ENCODE measurements around the gene CDK13. TPM values are rescaled to one million over a fixed set of nuclear protein-coding genes. Genes with fewer than 3 reads are reported as not detected.
"Not testable (repeated sequence)": the region's sequence is repeated elsewhere in the genome, so short reads cannot be mapped to it uniquely, and the experiment has no call there.

The CDK13 gene
- total RNA-seq, 1 experiment from 2014 or later, result 52.2 TPM

GRCh38 chr7:40141916-40142315, 191.9 kb downstream of the CDK13 start:
- H3K14ac ChIP-seq (ENCODE audit: insufficient read depth, low read length); H4K20me1 ChIP-seq (ENCODE audit: control insufficient read depth, insufficient read depth, insufficient read length); H3K79me1 ChIP-seq (ENCODE audit: insufficient read depth, low read depth, low read length, poor library complexity, severe bottlenecking); H3T11ph ChIP-seq (ENCODE audit: low read length); H3K4me2 ChIP-seq (ENCODE audit: insufficient read depth, insufficient read length, low read length); H3K27ac ChIP-seq (ENCODE audit: insufficient read length, low read depth, low read length); H3K4me3 Mint-ChIP-seq; H2BK5ac ChIP-seq (ENCODE audit: insufficient read length, low read length); H3K23me2 ChIP-seq (ENCODE audit: insufficient read length, low read depth, low read length, poor library complexity, severe bottlenecking); H3K4me1 ChIP-seq (ENCODE audit: insufficient read depth, low read length); H3K56ac ChIP-seq (ENCODE audit: insufficient read length, low read depth, low read length); H3K9ac ChIP-seq (ENCODE audit: extremely low read depth, insufficient read length, low read length); H3K27ac Mint-ChIP-seq; H3K79me2 ChIP-seq (ENCODE audit: insufficient read depth, low read length); H2AFZ ChIP-seq (ENCODE audit: low read length); H3K4ac ChIP-seq (ENCODE audit: low read depth, low read length); H3K18ac ChIP-seq (ENCODE audit: insufficient read length, low read depth, low read length); H3K23ac ChIP-seq (ENCODE audit: insufficient read length, low read depth, low read length); H3K4me1 Mint-ChIP-seq; H2BK12ac ChIP-seq (ENCODE audit: insufficient read length, low read depth, low read length); H2BK120ac ChIP-seq (ENCODE audit: low read depth, low read length, poor library complexity, severe bottlenecking); H2AK5ac ChIP-seq (ENCODE audit: insufficient read length, low read length); H3K27me3 Mint-ChIP-seq (ENCODE audit: low read depth); H2BK20ac ChIP-seq (ENCODE audit: low read depth, low read length, poor library complexity, severe bottlenecking); H3K27me3 ChIP-seq (ENCODE audit: insufficient read depth, low read length); H2BK15ac ChIP-seq (ENCODE audit: low read depth, low read length); DNase-seq; H4K5ac ChIP-seq (ENCODE audit: insufficient read length, low read depth, low read length); H3K9me3 ChIP-seq (ENCODE audit: control insufficient read depth, low read depth, low read length); H4K91ac ChIP-seq (ENCODE audit: insufficient read length, low read depth, low read length); H4K8ac ChIP-seq (replicated peaks; ENCODE audit: insufficient read length, low read depth, low read length): not testable (repeated sequence)
- WGBS (ENCODE audit: extremely low coverage, insufficient read length, low lambda C conversion rate), result no CpG with 5 or more reads among the region's 5 CpGs
- peaks cover 13 to 14% of the 10 kb centered on the region in 2 experiments for H3K9me3 Mint-ChIP-seq
- H3K36me3 Mint-ChIP-seq (ENCODE audit: insufficient read depth in 1 of 3, low read depth in 3 of 3), result peaks cover 15 to 20% (median 17%) of the 10 kb centered on the region in 3 experiments

DNA sequence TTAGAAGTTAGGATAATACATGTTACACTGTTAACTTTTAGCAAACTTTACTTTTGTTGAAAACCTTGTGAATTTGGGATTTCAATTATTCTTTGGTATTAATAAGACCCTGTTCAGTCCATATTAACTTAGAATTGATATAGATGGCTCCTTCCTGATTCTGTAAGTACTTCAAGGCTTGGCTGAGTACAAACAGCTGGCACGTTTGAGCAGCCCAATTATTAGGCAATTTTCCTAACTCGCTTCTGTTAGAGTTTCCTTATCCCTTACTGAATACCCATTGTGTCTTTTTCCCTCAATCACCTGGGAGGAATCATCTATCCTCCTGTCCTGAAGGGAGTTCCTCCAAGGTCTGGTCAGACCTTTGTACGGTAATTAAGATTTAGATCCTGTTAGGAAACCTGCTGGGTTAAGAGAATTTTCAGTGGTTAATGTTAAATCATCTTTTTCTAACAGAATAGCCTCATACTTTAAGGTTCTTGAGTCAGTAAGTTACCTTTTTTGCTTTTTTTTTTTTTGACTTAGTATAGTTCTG, 195.6 kb downstream of the CDK13 start:
- peaks cover 21 to 27% (median 26%) of the 10 kb centered on the region in 3 experiments for H3K36me3 Mint-ChIP-seq (ENCODE audit: insufficient read depth in 1 of 3, low read depth in 3 of 3)
- not testable (repeated sequence) for H3K23ac ChIP-seq (ENCODE audit: insufficient read length, low read depth, low read length)
- no CpG with 5 or more reads among the region's 3 CpGs for WGBS (ENCODE audit: extremely low coverage, insufficient read length, low lambda C conversion rate)

More for the DNA sequence above, 195.6 kb downstream of the CDK13 start:
- Mint-ChIP-seq H3K9me3 (peaks cover 22 to 24% of the 10 kb centered on the region in 2 experiments), H3K4me1 (peaks cover 16 to 19% of the 10 kb centered on the region in 2 experiments)
- not testable (repeated sequence) for DNase-seq; H3K4me3 Mint-ChIP-seq; H3K14ac ChIP-seq (ENCODE audit: insufficient read depth, low read length); H2AK5ac ChIP-seq (ENCODE audit: insufficient read length, low read length); H2AFZ ChIP-seq (ENCODE audit: low read length); H2BK5ac ChIP-seq (ENCODE audit: insufficient read length, low read length); H2BK20ac ChIP-seq (ENCODE audit: low read depth, low read length, poor library complexity, severe bottlenecking); H3T11ph ChIP-seq (ENCODE audit: low read length); H3K79me1 ChIP-seq (ENCODE audit: insufficient read depth, low read depth, low read length, poor library complexity, severe bottlenecking); H3K4ac ChIP-seq (ENCODE audit: low read depth, low read length); H3K27ac ChIP-seq (ENCODE audit: insufficient read length, low read depth, low read length); H4K91ac ChIP-seq (ENCODE audit: insufficient read length, low read depth, low read length); H3K18ac ChIP-seq (ENCODE audit: insufficient read length, low read depth, low read length); H3K27me3 Mint-ChIP-seq (ENCODE audit: low read depth); H3K27me3 ChIP-seq (ENCODE audit: insufficient read depth, low read length); H2BK12ac ChIP-seq (ENCODE audit: insufficient read length, low read depth, low read length); H4K8ac ChIP-seq (replicated peaks; ENCODE audit: insufficient read length, low read depth, low read length); H3K23me2 ChIP-seq (ENCODE audit: insufficient read length, low read depth, low read length, poor library complexity, severe bottlenecking); H4K20me1 ChIP-seq (ENCODE audit: control insufficient read depth, insufficient read depth, insufficient read length); H3K9me3 ChIP-seq (ENCODE audit: control insufficient read depth, low read depth, low read length); H3K27ac Mint-ChIP-seq; H2BK15ac ChIP-seq (ENCODE audit: low read depth, low read length); H2BK120ac ChIP-seq (ENCODE audit: low read depth, low read length, poor library complexity, severe bottlenecking); H3K4me1 ChIP-seq (ENCODE audit: insufficient read depth, low read length); H3K79me2 ChIP-seq (ENCODE audit: insufficient read depth, low read length); H3K56ac ChIP-seq (ENCODE audit: insufficient read length, low read depth, low read length); H4K5ac ChIP-seq (ENCODE audit: insufficient read length, low read depth, low read length); H3K9ac ChIP-seq (ENCODE audit: extremely low read depth, insufficient read length, low read length); H3K4me2 ChIP-seq (ENCODE audit: insufficient read depth, insufficient read length, low read length)
